GM19468 (cell line): ENCODE results near the gene PMS2.
"Not testable (repeated sequence)": the region's sequence is repeated elsewhere in the genome, so short reads cannot be mapped to it uniquely, and the experiment has no call there.

Experiments
- ATAC-seq: cut with Tn5 transposase; IDR thresholded peaks from one replicate; pipeline ENCODE4 v1.9.1; 2021; ENCODE audit warnings: mild to moderate bottlenecking, moderate library complexity, moderate number of reproducible peaks; ENCODE audit not compliant: unreplicated experiment; ENCODE audit errors: extremely low read depth

Gene PMS2

GRCh38 chr7:6015917-6016652 is 7.2 kb upstream of the PMS2 start:
- no peak for ATAC-seq

GRCh38 chr7:6012355-6013104 is 3.7 kb upstream of the PMS2 start:
- ATAC-seq = no peak

GRCh38 chr7:6011541-6011940 is 2.7 kb upstream of the PMS2 start:
- ATAC-seq = no peak

GRCh38 chr7:6010370-6010769 is 1.5 kb upstream of the PMS2 start:
- ATAC-seq = not testable (repeated sequence)

- ATAC-seq = not testable (repeated sequence)
These were observed 836 bp downstream of the PMS2 start for GRCh38 chr7:6007835-6008590.

GRCh38 chr7:6007386-6007785 is 1.5 kb downstream of the PMS2 start:
- ATAC-seq = no peak

GRCh38 chr7:5997210-5997808 is 11.5 kb downstream of the PMS2 start:
- ATAC-seq = no peak

GRCh38 chr7:5987061-5987460 is 21.8 kb downstream of the PMS2 start:
- not testable (repeated sequence) for ATAC-seq

DNA sequence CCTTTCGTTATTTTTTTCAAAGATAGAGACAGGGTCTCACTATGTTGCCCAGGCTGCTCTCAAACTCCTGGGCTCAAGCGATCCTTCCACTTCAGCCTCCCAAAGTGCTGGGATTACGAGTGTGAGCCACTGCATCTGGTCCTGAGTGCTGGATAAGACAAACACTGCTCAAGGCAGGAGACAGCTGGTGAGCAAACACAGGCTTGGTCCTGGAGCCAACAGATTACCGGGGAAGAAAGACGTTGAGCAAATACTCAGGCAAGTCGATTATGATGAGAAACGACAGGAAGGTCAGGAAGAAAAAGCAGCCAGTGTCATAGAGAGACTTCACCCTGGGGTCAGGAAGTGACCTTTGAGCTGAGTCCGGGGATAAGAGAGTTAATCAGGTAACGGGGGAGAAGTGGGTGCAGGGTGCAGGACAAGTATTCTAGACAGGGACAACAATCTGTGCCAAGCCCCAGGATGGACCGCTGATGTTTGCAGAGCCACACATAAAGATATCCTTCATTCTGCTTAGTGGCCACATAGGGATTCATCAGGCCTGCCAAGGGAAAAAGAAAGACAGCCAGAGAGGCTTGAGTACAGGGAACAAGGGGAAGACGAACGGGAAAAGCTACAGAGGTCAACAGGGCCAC is 29.1 kb downstream of the PMS2 start:
- ATAC-seq = not testable (repeated sequence)

GRCh38 chr7:5973580-5973979 is 35.3 kb downstream of the PMS2 start:
- not testable (repeated sequence) for ATAC-seq

DNA sequence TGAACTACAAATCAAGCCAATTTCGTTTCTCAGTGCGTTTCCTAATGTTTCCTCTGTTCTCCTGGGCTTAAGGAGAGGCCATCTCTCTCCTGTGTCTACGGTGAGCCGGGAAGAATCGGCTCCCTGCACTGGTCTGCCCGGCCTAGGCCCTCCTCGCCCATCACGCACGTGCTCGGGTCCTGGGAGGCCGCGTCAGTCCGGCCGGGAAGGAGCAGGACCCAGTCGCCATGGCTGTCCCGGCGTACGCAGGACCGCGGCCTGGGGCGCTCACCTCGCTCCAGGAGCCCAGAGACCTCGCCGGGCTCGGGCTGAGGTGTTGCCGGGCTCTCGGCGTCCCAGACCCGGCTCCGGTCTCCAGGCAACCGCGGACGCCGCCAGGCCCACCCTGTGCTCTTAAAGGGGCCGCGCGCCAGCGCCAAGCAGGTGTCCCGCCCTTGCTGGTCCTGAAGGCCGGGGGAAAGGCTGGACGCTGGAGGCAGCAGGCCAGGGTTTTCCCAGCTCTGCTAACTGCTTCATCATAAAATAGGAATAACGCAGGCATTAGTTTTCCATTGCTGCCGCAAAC is 38.4 kb downstream of the PMS2 start, which contains the start of gene RSPH10B:
Gene RSPH10B, minus strand, starts transcription at position 343 of the 565 bp plus-strand sequence. CDS start 3,573 bp downstream, outside the sequence.
- ATAC-seq = not testable (repeated sequence)

DNA sequence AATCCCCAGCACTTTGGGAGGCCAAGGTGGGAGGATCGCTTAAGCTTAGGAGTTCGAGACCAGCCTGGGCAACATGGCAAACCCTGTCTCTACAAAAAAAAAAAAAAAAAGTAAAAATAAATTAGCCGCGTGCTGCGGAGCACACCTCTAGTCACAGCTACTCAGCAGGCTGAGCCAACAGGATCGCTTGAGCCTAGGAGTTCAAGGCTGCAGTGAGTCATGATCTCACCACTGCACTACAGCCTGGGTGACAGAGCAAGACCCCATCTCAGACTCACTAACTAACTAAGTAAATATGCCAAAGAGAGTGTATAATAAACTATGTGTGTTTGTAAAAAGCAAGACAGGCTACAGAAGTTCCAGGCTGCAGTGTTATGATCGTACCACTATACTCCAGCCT is 45.0 kb downstream of the PMS2 start:
- not testable (repeated sequence) for ATAC-seq

- not testable (repeated sequence) for ATAC-seq
These were observed 45.6 kb downstream of the PMS2 start for GRCh38 chr7:5963205-5963604.

DNA sequence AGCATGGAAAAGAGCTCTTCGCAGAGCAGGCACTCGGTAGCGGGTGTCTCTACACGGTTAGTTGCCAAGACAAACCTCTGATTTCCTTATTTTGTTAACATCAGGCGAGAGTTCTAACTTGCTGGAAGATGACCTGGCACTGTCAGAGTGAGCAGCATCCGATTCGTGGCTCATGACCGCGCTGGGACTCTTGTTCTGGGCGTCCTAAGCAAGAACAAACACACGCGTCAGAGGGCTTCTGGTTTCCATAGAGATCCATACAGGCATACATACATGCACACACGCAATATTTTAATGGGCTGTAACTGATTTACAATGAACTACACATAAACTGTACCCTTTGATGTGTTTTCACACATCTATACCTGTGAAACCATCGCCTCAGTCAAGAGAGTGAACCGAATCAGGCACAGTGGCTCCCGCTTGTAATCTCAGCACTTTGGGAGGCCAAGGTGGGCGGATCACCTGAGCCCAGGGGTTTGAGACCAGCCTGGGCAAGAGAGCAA is 73.9 kb downstream of the PMS2 start:
- ATAC-seq = not testable (repeated sequence)

DNA sequence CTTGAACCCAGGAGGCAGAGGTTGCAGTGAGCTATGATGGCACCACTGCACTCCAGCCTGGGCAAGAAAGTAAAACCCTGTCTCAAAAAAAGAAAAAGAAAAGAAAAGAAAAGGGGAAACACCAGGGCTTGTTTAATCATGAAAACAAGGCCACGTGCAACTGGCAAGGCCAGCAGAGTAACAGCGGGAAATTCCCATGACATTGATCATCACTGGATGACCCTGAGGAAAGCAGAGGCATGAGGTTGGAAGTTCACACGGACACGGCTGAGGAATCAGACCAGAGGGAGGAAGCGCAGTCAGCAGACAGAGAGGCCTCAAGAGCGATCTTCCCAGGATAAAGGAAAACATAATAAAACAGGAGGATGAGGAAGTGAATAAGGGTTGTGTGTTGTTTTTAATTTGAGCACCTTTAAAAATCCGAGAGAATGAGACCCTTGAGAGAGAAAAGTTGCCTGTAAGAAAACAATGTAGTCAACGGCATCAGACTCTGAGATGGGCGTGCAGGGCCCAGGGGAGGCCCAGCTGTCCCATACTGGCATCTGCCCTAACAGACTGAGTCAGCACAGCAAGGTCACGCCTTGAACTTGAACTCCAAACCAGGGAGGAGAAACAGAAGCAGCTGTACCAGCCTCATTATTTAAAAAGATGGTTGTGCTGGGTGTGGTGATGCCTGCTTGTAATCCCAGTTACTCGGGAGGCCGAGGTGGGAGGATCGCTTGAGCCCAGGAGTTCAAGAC is 76.8 kb downstream of the PMS2 start:
- not testable (repeated sequence) for ATAC-seq

DNA sequence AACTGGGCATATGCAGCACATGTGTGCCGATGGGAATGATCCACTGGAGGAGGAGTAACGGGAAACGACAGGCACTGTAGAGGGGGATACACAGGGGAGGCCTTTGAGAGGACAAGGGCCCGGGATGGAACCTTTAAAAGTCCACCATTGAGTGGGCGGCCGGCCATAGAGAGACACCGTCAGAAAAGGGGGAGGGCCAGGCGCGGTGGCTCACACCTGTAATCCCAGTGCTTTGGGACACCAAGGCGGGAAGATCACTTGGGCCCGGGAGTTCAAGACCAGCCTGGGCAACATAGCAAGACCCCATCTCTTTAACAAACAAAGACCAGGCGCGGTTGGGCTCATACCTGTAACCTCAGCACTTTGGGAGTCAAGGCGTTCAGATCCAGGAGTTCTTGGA is 77.6 kb downstream of the PMS2 start:
- not testable (repeated sequence) for ATAC-seq

- not testable (repeated sequence) for ATAC-seq
These were observed 78.6 kb downstream of the PMS2 start for GRCh38 chr7:5930290-5930689.

GRCh38 chr7:5926263-5926870 is 82.5 kb downstream of the PMS2 start:
- not testable (repeated sequence) for ATAC-seq
